ENCODE data around the gene MTA3. TPM values are rescaled to one million over a fixed set of nuclear protein-coding genes. Genes with fewer than 3 reads are reported as not detected.

MTA3 gene
- total and polyA plus RNA-seq, 9 donors: 31.9 to 87.5 (median 61.0) TPM

GRCh38 chr2:42801381-42801780, 232.9 kb downstream of the MTA3 start:
- Histone ChIP-seq H3K27me3 (no peaks in the 10 kb centered on the region), H3K9me3 (no peaks in the 10 kb centered on the region), H3K36me3 (no peaks in the 10 kb centered on the region), H3K27ac (no peak overlapping the region), H3K4me3 (no peak overlapping the region), H3K4me1 (ENCODE audit: insufficient read depth) (peaks cover 7% of the 10 kb centered on the region)
- 39 to 52% (median 50%) methylated on average over 4 of the region's 4 CpGs for WGBS, 3 donors
- DNase-seq: peak in 1 of 5 donors; percentile 13
- intact Hi-C loops (cut with DNase I): no loop called here
- TF ChIP-seq POLR2A (IDR thresholded peaks at IDR 0.05) (no peak), EP300 (IDR thresholded peaks at IDR 0.05) (no peak), CTCF (IDR thresholded peaks at IDR 0.05) (no peak)

GRCh38 chr2:42802150-42802549, 233.7 kb downstream of the MTA3 start:
- H3K4me3 ChIP-seq: no peak overlapping the region
- TF ChIP-seq EP300 (IDR thresholded peaks at IDR 0.05) (no peak), POLR2A (IDR thresholded peaks at IDR 0.05) (no peak), CTCF (IDR thresholded peaks at IDR 0.05) (no peak)
- H3K27me3 ChIP-seq: no peaks in the 10 kb centered on the region
- H3K9me3 ChIP-seq: no peaks in the 10 kb centered on the region
- intact Hi-C loops (cut with DNase I): no loop called here
- no peaks in the 10 kb centered on the region for H3K36me3 ChIP-seq
- no peak overlapping the region for H3K27ac ChIP-seq
- peaks cover 5% of the 10 kb centered on the region for H3K4me1 ChIP-seq (ENCODE audit: insufficient read depth)
- no peak for DNase-seq
- 87 to 93% (median 90%) methylated on average over 6 of the region's 6 CpGs for WGBS, 3 donors

- H3K27ac ChIP-seq: no peak overlapping the region
- peaks cover 7% of the 10 kb centered on the region for H3K4me1 ChIP-seq (ENCODE audit: insufficient read depth)
- no peaks in the 10 kb centered on the region for H3K36me3 ChIP-seq
- TF ChIP-seq CTCF (IDR thresholded peaks at IDR 0.05) (no peak), POLR2A (IDR thresholded peaks at IDR 0.05) (no peak), EP300 (IDR thresholded peaks at IDR 0.05) (no peak)
- WGBS, 3 donors: 71 to 77% (median 74%) methylated on average over 3 of the region's 3 CpGs
- DNase-seq: no peak
- intact Hi-C loops (cut with DNase I): no loop called here
- no peak overlapping the region for H3K4me3 ChIP-seq
- H3K9me3 ChIP-seq: no peaks in the 10 kb centered on the region
- H3K27me3 ChIP-seq: no peaks in the 10 kb centered on the region
Observed at GRCh38 chr2:42804338-42804737, 235.9 kb downstream of the MTA3 start.

GRCh38 chr2:42804891-42805290, 236.5 kb downstream of the MTA3 start:
- no peak for TF ChIP-seq POLR2A (IDR thresholded peaks at IDR 0.05)
- TF ChIP-seq EP300 (IDR thresholded peaks at IDR 0.05): no peak
- TF ChIP-seq CTCF (IDR thresholded peaks at IDR 0.05): no peak
- H3K27ac ChIP-seq: no peak overlapping the region
- H3K9me3 ChIP-seq: no peaks in the 10 kb centered on the region
- H3K4me1 ChIP-seq (ENCODE audit: insufficient read depth): peaks cover 7% of the 10 kb centered on the region
- no peaks in the 10 kb centered on the region for H3K36me3 ChIP-seq
- H3K4me3 ChIP-seq: no peak overlapping the region
- H3K27me3 ChIP-seq: no peaks in the 10 kb centered on the region
- intact Hi-C loops (cut with DNase I): no loop called here
- WGBS, 3 donors: 76 to 83% (median 76%) methylated on average over 5 of the region's 5 CpGs
- peak in 1 of 5 donors; percentile 3 for DNase-seq

Small RNA genes within 50 kb of the gene (small RNA-seq; reads per million reads assigned to genes)
- gene AC074375.1: not detected
- gene RNU6-137P: not detected

Other genes with a start within 250 kb of the MTA3 start
- 100 to 1,000 TPM; 130 to 294 (median 162) TPM for gene COX7A2L, start 207.4 kb upstream of the MTA3 start, total RNA-seq
- 100 to 1,000 TPM; 189 to 254 TPM for gene COX7A2L, start 207.4 kb upstream of the MTA3 start, polyA plus RNA-seq
- gene KCNG3, start 74.7 kb upstream of the MTA3 start, total RNA-seq: 1 to 10 TPM in 6 of 7 donors, under 1 TPM in 1; 0.79 to 2.3 (median 1.6) TPM
- under 1 TPM; 0.20 to 0.44 TPM for gene KCNG3, start 74.7 kb upstream of the MTA3 start, polyA plus RNA-seq
- gene OXER1, start 195.5 kb downstream of the MTA3 start, total RNA-seq: 1 to 10 TPM; 1.0 to 7.8 (median 6.0) TPM
- gene OXER1, start 195.5 kb downstream of the MTA3 start, polyA plus RNA-seq: 1 to 10 TPM in 1 of 2 donors, under 1 TPM in 1; 0.37 to 4.0 TPM
- gene HAAO, start 224.0 kb downstream of the MTA3 start, total RNA-seq: 10 to 100 TPM in 6 of 7 donors, 1 to 10 TPM in 1; 8.8 to 33.0 (median 28.8) TPM
- 10 to 100 TPM in 1 of 2 donors, 1 to 10 TPM in 1; 6.2 to 17.4 TPM for gene HAAO, start 224.0 kb downstream of the MTA3 start, polyA plus RNA-seq